ENCODE measurements around the gene GATAD1. TPM values are rescaled to one million over a fixed set of nuclear protein-coding genes. Genes with fewer than 3 reads are reported as not detected.
A peak's percentile ranks its signal among the peaks of the same experiment; 100 is the strongest.
"Not testable (repeated sequence)": the region's sequence is repeated elsewhere in the genome, so short reads cannot be mapped to it uniquely, and the experiment has no call there.

The GATAD1 gene
- total RNA-seq, 1 donor from 2014 or later = 44.6 TPM

DNA sequence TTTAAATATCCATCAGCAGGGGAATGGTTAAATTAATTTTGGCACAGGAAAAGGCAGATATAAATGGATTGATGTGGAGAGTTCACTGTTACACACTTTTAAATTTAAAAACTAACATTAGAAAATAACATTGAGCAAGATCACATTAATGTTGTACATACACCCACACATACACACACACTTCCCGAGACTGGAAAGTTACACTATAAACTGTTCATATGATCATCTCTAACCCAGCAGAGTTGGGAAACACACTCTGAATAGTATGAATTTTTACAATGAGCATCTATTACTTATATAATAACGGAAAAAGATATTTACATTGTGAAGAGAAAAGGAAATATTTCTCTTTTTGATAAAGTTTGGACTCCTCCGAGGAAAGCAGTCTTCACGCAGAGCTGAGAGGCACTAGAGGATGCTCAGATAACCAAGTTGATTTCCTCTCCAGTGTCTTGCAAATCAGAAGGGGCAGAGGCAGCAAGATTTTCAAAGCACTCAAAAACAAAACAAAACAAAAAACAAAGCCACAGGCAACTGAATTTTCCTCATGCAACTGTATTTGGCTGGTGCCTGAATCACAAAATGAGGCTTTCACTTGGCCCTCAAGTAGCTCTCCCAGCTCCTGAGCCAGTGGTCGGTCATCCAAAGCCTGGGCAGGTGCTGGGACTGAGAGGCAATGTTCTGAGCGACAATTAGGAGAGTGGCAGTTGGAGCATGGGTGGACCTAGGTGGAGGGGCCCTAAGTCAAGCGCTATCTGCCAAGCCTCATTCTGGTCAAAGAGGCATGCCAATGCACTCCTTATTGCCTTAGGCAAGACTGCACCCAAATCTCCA is 10.5 kb upstream of the GATAD1 start:
- DNase-seq (ENCODE audit: low read depth) = no peak

DNA sequence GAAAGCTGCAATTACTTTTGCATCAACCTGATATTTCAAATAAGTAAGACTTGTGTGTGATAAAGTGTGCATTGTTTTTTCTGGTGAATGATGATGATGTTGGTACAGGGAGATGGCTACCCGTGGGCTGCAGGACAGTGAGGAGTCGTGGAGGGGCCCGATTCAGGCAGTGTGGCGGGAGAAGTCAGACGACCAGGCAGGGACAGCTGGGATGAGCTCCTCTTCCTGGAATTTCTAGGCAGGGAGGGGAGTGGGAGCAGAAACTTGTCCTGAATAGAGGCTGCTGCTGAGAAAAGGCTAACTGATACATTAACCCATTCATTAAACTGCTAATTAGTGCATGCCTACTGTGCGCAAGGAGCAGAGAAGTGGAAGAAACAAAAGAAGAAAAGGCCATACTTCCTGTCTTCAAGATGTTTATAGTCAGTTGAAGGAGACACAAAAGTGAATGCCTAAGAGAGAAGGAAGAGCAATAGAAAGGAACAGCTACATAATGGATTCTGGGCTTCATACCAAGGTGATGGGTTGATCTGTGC is 9.3 kb upstream of the GATAD1 start:
- peak; percentile 35 for DNase-seq (ENCODE audit: low read depth)

DNA sequence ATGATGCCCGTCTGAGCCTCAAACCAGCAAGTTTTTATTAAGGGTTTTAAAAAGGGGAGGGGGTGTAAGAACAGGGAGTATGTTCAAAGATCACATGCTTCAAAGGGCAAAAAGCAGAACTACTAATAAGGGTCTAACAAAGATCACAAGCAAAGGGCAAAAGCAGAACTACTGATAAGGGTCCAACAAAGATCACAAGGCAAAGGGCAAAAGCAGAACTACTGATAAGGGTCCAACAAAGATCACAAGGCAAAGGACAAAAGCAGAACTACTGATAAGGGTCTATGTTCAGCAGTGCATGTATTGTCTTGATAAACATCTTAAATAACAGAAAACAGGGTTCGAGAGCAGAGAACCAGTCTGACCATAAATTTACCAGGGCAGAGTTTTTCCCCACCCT is 4.6 kb upstream of the GATAD1 start:
- not testable (repeated sequence) for DNase-seq (ENCODE audit: low read depth)

DNA sequence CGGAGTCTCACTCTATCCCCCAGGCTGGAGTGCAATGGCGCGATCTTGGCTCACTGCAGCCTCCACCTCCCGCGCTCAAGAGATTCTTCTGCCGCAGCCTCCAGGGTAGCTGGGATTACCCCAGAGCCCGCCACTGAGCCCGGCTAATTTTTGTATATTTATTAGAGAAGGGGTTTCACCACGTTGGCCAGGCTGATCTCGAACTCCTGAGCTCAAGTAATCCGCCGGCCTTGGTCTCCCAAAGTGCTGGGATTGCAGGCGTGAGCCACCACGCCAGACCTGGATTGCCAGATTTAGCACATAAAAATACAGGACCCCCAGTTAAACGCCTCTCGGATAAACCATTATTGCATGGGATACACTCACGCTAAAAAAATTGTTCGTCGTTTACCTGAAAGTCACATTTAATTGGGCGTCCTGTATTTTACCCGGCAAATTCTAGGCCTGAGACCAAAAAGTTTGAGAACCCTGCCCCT is 375 bp upstream of the GATAD1 start:
- DNase-seq (ENCODE audit: low read depth) = no peak

DNA sequence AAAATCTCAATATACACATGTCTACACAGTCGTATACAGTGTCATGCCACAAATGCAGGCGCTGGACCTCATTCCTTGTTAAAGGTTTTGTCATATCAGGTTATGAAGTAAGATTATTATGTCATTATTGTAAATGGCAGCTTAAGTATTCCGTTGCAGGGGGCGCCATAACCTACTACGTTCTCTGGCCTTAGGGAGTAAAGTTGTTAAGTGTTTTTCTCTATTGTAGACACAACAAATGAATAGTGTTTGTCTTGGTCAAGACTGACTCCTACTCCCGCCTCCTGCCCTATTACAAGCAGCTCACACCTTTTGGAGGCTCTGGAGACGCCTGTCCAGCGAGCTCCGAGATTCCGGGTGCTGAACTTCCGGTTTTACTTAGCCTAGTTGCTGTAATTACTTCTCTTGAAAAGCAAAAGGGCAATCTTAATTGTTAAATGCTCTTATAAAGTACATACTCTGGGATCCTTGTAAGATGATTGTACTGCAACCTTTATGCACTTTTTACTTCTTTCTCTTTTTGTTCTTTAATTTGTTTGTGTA is 994 bp downstream of the GATAD1 start:
- peak; percentile 64 for DNase-seq (ENCODE audit: low read depth)

DNA sequence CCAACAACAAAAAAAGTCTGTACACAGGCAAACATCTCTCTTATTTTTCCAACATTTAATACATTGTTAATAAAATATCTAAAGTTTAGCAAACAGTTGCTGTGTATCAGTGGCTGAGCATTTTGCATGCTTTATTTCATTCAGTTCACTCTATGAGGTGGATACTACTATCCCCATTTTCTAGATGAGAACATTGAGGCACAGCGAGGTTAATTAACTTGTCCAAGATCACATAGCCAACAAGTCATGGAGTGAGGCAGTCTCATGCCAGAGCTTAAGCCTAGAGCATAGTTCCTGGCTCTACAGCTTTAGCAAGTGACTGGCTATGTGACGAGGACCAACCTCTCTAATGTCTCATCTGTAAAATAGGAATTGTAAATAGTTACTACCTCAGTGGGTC is 4.4 kb downstream of the GATAD1 start:
- no peak for DNase-seq (ENCODE audit: low read depth)

DNA sequence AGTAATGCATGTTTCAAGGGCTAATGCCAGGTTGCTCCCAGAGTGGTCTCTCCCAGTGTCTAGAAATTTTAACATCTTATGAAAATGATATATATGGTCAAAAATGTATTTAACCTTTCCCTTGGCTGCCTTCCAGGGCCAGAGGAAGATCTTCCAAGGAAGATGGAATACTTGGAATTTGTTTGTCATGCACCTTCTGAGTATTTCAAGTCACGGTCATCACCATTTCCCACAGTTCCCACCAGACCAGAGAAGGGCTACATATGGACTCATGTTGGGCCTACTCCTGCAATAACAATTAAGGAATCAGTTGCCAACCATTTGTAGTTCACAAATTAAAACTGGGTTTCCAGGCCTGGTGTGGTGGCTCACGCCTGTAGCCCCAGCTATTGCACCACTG is 9.0 kb downstream of the GATAD1 start:
- no peak for DNase-seq (ENCODE audit: low read depth)

DNA sequence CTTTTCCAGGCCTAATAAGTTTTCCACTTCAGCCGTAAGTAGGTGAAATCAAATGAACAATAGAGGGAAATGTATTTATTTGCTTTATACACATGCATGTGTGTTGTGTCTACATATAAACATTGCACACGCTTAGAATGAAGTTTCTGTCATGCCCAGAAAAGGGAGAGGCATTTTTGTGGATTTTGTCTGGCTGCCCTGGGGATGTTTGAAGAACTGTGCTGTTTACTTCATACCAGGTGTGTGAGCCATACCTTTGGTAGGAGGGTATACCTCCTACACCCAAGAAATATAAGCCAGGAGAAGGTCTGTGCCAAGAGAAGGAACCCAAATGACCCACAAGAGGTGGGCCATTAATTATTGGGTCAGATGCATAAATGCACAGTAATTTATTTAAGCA is 12.8 kb downstream of the GATAD1 start:
- DNase-seq (ENCODE audit: low read depth) = no peak

DNA sequence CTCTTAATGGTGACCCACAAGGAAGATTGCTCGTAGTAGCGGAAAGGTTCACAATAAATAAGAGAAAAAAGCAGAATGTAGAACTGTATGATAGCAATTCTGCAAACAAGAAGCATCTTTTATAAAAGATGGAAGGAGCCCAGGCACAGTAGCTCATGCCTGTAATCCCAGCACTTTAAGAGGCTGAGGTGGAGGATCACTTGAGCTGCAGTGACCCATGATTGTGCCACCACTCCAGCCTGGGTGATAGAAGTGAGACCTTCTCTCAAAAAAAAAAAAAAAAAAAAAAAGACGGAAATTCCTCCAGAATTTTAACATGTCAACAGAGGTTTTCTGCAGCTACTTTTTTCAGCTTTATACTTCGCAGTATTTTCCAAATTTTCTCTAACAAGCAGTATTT is 13.2 kb downstream of the GATAD1 start:
- DNase-seq (ENCODE audit: low read depth) = no peak

DNA sequence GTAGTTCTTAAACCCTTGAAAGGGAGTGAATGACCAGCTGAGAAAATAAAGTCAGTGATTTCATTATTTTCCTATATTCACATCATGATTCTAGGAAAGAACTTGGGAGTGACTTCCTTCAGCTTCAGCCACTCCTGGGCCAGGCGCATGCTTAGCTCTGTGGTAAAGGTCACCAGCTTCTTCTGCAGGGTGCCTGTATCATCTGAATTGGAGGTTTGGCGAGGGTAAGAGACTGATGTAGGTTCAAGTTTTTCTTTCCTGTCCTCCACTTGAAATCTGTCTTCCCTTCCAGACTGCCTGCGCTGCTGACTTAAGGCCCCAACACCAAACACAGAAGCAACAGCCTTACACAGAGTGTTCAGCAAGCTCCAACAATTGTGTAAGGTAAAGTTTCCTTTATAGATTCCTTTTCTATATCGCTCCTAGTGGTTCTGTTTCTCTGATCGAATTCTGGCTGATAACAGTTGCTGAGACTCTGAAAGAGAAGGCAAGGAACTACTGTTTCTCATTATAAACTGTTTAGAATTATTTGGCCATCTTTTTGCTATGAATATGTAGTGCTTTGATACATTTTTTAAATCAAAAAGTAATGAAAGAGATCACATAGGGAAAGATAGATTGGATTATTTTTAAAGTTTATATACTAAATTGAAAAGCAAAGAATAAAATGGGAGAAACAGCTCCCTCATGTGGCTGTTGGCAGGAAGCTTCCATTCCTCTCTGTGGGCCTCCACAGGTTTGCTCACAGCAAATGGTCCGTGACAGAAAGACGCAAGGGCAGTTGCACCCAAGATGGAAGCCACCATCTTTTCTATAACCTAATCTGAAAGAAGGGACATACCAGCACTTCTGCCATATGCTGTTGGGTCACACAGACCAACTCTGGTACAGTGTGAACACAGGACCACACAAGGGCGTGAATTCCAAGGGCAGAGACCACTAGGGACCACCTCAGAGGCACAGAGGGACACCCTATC is 14.0 kb downstream of the GATAD1 start:
- peak; percentile 60 for DNase-seq (ENCODE audit: low read depth)

DNA sequence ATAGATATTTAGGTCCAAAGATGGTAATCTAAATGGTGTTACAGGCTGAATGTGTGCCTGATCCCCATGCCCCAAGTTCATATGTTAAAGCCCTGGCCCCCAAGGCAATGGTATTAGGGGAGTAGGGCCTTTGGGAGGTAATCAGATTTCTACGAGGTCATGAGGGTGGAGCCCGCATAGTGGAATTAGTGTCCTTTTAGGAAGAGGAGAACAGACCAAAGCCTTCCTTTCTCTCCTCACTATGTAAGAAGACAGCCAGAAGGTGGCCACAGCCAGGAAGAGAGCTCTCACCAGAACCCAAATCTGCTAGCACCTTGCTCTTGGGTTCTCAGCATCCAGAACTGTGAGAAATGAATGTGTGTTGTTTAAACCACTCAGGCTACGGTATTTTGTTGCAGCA is 15.3 kb downstream of the GATAD1 start:
- DNase-seq (ENCODE audit: low read depth) = no peak

DNA sequence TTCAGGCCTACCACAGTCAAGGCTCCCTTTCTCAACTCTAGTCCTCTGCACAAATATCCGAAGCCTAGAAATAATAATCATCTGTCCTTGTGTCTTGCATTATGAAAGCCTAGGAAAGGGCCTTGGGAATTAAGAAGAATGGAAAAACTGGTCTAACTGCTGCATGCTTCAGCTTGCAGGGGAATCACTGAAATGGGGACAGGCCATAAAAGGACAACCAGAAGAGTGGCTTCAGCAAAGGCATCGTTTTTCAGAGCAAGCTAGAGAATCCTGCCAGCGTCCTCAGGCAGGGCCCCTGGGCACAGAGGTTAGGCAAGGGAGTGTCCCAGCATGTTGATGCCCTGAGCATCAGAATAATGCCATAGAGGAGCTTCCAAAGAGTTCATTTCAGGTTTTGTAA is 17.2 kb downstream of the GATAD1 start:
- DNase-seq (ENCODE audit: low read depth) = no peak

DNA sequence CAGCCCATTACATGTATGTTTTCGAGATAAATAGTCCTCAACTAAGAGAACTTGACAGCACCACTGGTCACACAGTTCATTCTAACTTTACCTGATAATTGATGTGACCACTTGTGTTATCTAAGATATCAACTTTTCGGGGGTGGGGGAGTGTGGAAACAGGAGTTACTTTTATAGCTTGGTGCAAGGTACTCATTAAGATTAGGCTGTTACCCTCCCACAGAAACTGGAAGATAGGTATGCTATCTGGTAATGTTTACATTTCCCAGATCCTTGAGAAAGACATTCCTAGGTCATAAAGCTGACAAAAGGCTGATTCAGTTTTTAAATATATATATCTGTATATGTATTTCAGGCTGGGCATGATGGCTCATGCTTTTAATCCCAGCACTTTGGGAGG is 19.4 kb downstream of the GATAD1 start:
- no peak for DNase-seq (ENCODE audit: low read depth)

DNA sequence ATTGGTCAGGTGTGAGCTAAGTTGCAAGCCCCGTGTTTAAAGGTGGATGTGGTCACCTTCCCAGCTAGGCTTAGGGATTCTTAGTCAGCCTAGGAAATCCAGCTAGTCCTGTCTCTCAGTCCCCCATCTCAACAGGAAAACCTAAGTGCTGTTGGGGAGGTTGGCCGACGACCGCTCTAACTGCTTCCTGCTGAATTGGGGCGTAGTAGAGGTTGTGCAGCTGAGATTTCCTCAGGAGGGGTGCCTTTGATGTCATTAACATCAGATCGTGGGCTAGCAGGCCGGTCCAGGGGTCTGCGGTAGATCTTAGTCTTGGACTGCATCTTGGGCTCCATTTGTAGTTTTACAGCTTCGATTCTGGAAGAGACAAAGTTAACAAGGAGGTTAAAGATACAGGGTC is 21.3 kb downstream of the GATAD1 start:
- not testable (repeated sequence) for DNase-seq (ENCODE audit: low read depth)

DNA sequence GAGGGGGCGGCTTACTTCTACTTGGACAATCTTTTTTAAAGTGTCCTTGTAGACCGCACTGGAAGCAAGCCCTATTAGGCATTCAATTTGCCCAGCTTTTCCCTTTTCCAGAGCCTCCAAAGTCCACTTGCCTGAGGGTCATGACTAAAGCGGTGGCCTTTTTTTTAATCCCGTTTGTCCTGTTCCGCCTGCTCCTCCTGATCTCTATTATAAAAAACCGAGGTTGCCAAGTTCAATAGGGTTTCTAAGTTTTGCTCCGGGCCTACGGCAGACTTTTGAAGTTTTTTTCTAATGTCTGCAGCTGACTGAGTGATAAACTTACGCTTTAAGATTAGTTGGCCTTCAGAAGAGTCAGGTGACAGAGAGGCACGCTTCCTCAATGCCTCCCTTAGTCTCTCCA is 26.7 kb downstream of the GATAD1 start:
- not testable (repeated sequence) for DNase-seq (ENCODE audit: low read depth)

DNA sequence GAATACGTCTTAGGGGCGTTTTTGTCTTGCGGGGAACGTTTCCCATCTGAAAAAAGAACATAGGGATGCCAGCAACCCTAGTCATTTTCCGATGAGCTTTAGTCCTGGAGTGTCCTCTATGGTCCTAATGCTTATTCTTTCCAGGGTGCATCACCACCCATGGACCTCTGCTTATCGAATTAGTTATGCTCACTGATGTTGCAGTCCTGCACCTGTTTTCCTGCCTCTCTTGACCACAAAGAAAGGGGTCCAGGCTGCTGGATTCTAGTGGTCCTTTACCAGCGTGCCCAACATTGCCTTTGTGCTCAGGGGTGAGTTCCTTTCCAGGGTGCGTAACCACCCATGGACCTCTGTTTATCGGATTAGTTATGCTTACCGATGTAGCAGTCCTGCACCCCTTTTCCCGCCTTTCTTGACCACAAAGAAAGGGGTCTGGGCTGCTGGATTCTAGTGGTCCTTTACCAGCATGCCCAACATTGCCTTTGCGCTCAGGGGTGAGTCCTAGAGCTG is 28.0 kb downstream of the GATAD1 start:
- DNase-seq (ENCODE audit: low read depth) = not testable (repeated sequence)

DNA sequence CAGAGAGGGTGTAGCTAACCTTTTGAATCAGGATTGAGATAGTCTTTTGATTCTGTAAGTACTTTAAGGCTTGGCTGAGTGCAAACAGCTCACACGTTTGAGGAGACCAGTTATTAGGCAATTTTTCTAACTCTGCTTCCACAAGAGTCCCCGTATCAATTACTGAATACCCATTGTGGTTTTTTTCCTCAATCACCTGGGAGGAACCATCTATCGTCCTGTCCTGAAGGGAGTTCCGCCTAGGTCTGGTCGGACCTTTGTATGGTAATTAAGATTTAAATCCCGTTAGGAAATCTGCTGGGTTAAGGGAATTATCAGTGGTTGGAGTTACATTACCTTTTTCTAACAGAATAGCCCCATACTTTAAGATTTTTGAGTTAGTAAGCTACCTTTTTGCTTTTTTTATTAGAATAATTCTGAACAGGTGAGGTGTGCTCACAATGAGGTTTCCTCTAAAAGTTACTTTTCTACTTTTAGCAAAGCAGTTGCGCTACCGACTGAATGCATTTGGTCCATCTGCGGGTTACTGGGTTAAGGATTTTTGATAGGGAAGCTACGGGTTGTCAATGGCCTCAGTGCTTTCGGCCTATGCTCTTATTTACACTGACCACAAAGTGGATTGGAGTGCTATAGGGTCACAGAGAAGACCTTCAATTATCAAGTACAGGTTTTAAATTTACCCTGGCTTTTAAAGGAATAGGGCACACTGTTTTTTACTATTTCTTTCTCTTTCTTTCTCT is 28.7 kb downstream of the GATAD1 start:
- DNase-seq (ENCODE audit: low read depth) = not testable (repeated sequence)

DNA sequence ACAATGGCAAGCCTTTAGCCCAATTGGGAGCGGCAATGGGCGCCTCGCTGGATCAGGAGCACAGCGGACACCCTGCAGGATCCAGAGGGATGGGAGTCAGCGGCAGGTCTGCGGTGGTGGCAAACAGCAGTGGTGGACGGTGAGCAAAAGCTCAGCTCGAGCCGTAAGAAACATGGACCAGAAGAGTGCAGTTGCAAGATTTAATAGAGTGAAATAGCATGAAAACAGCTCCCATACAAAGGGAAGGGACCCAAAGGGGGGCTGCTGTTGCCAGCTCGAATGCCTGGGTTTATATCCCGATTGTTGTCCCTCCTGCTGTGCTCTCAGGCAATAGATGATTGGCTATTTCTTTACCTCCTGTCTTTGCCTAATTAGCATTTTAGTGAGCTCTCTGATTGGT is 30.4 kb downstream of the GATAD1 start, which contains the start of gene ERVW-1:
TSS of gene ERVW-1 (minus strand) at position 266 of the 400 bp plus-strand sequence. CDS start 7,565 bp downstream, outside the sequence.
- DNase-seq (ENCODE audit: low read depth) = not testable (repeated sequence)

DNA sequence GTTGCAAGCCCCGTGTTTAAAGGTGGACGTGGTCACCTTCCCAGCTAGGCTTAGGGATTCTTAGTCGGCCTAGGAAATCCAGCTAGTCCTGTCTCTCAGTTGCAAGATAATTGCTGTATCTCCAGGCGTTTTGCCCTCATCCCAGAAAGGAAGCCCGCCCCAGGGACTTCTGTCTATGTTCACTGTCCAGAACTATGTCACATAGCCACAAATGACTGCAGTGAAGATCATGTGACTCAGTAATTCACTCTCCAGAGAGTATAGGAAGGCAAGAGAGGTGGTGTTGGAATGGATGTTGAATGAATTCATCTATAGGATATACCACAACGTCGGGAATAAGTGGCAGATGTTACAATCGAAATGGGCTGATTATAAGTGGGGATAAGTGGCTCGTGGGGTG is 30.8 kb downstream of the GATAD1 start:
- DNase-seq (ENCODE audit: low read depth) = no peak

DNA sequence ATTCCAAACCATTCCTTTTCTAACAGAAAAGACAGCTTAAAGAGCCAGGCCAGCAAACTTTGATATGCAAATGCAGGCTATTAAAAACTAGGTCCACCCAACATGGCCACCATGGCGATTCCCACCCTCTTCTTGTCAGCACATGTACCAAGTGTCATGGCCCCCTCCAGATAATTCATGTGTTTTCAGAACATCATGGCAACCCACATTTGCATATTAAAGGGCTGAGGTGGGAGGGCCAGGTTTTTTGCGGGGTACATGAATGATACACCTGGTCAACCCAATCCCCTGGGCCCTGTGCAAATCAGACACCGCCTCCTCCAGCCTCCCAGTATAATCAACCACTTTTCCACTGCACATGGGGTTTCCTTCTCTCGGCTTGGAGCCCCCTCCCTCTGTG is 31.4 kb downstream of the GATAD1 start:
- no peak for DNase-seq (ENCODE audit: low read depth)

Data from myocyte (in vitro differentiated cells).